Fibroblast of lung (primary cell): Measurements from ENCODE around the gene EPC2. TPM values are rescaled to one million over a fixed set of nuclear protein-coding genes. Genes with fewer than 3 reads are reported as not detected.
A peak's percentile ranks its signal among the peaks of the same experiment; 100 is the strongest.
"Not testable (repeated sequence)": the region's sequence is repeated elsewhere in the genome, so short reads cannot be mapped to it uniquely, and the experiment has no call there.

ENCODE experiments used
- DNase-seq, 2 donors: peaks; one replicate each; pipeline versions ENCODE4 v3.0.0 to v3.0.0-alpha.2; 2010; ENCODE audit warnings: low read depth in 2 of 2
- H2AFZ ChIP-seq: 2 replicates; pipeline ENCODE4 v1.5.1; 2012; ENCODE audit warnings: low read length, control low read depth, inconsistent platforms
- H3K27ac ChIP-seq: 2 replicates; pipeline ENCODE4 v1.5.1; 2011; ENCODE audit warnings: low read length, control low read depth; ENCODE audit not compliant: insufficient read depth
- H3K27me3 ChIP-seq: 2 replicates; pipeline ENCODE4 v1.5.1; 2011; ENCODE audit warnings: mild to moderate bottlenecking, low read length; ENCODE audit not compliant: control insufficient read depth, insufficient read depth
- H3K36me3 ChIP-seq: 2 replicates; pipeline ENCODE4 v1.5.1; 2011; ENCODE audit warnings: low read length; ENCODE audit not compliant: control insufficient read depth, insufficient read depth
- H3K4me1 ChIP-seq: 2 replicates; pipeline ENCODE4 v1.5.1; 2011; ENCODE audit warnings: low read length; ENCODE audit not compliant: control insufficient read depth, insufficient read depth; ENCODE audit errors: extremely low read depth
- H3K4me2 ChIP-seq: 2 replicates; pipeline ENCODE4 v1.5.1; 2011; ENCODE audit warnings: low read length, control low read depth; ENCODE audit not compliant: insufficient read depth; ENCODE audit errors: extremely low read depth
- H3K4me3 ChIP-seq, 4 experiments: fragments of 200-600 bp in 1 of 4; sonication (generic) in 1 of 4; replicated peaks in 1 of 4; 2 replicates each; pipeline ENCODE4 v1.5.1; 2011 to 2016; ENCODE audit warnings: low read length in 4 of 4, low read depth in 3 of 4, mild to moderate bottlenecking in 3 of 4, control low read depth in 2 of 4, inconsistent platforms in 1 of 4, mixed read lengths in 1 of 4; ENCODE audit not compliant: insufficient read depth in 1 of 4; ENCODE audit errors: control extremely low read depth in 1 of 4
- H3K79me2 ChIP-seq: 2 replicates; pipeline ENCODE4 v1.5.1; 2012; ENCODE audit warnings: mild to moderate bottlenecking, low read length, inconsistent platforms; ENCODE audit not compliant: control insufficient read depth, insufficient read depth
- H3K9ac ChIP-seq: 2 replicates; pipeline ENCODE4 v1.5.1; 2011; ENCODE audit warnings: mild to moderate bottlenecking, low read length, control low read depth; ENCODE audit not compliant: insufficient read depth
- H3K9me3 ChIP-seq: 2 replicates; pipeline ENCODE4 v1.5.1; 2012; ENCODE audit warnings: low read depth, low read length; ENCODE audit not compliant: control insufficient read depth, insufficient read depth
- H4K20me1 ChIP-seq: 2 replicates; pipeline ENCODE4 v1.5.1; 2011; ENCODE audit warnings: low read length; ENCODE audit not compliant: control insufficient read depth, insufficient read depth; ENCODE audit errors: extremely low read depth
- EZH2 ChIP-seq: IDR thresholded peaks from 2 replicates; pipeline ENCODE4 v1.5.1; 2012; ENCODE audit warnings: low read length, control low read depth, mild to moderate bottlenecking; ENCODE audit errors: missing control alignments
- polyA plus RNA-seq, 2 donors: library from polyadenylated mRNA; depleted of rRNA in 1 of 2; stranded (reverse) in 1 of 2; unstranded in 1 of 2; fragments of >200 nt; gene quantifications; 2 replicates each; pipeline ENCODE4 v1.2.1, GENCODE V29; 2011 to 2012; ENCODE audit warnings: missing spikeins in 1 of 2
- total RNA-seq: library from RNA; depleted of rRNA; stranded (reverse); fragments of >200 nt; gene quantifications from 2 replicates; pipeline ENCODE4 v1.2.1, GENCODE V29; 2014
- TF ChIP-seq, protein P1 (sequence below), 2 donors: IDR thresholded peaks in 1 of 2; conservative IDR thresholded peaks in 1 of 2; 1 replicate in 1 of 2; 2 replicates in 1 of 2; pipeline ENCODE4 v1.5.1; 2011 to 2012; ENCODE audit warnings: low read length in 2 of 2, control low read depth in 1 of 2, inconsistent platforms in 1 of 2, low read depth in 1 of 2, mild to moderate bottlenecking in 1 of 2

EPC2 gene
- total and polyA plus RNA-seq, 2 donors (not counting 1 experiment from before 2014, with no cell fraction given) = 19.6 to 22.8 TPM

DNA sequence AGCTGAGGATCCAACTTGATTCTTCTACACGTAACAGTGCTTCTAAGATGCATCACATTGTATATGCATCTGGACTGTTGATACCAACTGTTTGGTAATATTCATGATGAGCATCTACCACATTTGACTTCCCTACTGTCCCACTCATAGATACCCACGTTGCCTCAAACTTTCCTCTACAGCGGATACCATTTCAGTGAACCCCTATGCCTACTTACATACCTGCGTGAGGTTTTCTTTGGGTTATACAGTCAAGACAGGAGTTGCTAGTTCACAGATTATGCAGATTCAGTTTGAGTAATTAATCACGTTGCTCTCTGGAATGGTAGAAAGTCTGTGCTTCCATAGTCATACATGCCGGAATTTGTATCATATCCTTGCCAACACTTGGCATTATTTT lies 40.0 kb downstream of the EPC2 start:
- H2AFZ ChIP-seq = no peak overlapping the region
- no peak overlapping the region for H3K4me2 ChIP-seq
- peaks cover 2% of the 10 kb centered on the region for H4K20me1 ChIP-seq
- H3K27ac ChIP-seq = no peak overlapping the region
- H3K4me3 ChIP-seq = no peak overlapping the region
- peak in 1 of 2 donors; percentile 10 for DNase-seq
- H3K79me2 ChIP-seq = peaks cover 68% of the 10 kb centered on the region
- TF ChIP-seq, protein P1, sequence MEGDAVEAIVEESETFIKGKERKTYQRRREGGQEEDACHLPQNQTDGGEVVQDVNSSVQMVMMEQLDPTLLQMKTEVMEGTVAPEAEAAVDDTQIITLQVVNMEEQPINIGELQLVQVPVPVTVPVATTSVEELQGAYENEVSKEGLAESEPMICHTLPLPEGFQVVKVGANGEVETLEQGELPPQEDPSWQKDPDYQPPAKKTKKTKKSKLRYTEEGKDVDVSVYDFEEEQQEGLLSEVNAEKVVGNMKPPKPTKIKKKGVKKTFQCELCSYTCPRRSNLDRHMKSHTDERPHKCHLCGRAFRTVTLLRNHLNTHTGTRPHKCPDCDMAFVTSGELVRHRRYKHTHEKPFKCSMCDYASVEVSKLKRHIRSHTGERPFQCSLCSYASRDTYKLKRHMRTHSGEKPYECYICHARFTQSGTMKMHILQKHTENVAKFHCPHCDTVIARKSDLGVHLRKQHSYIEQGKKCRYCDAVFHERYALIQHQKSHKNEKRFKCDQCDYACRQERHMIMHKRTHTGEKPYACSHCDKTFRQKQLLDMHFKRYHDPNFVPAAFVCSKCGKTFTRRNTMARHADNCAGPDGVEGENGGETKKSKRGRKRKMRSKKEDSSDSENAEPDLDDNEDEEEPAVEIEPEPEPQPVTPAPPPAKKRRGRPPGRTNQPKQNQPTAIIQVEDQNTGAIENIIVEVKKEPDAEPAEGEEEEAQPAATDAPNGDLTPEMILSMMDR (conservative IDR thresholded peaks at IDR 0.05 in 1 of 2, IDR thresholded peaks at IDR 0.05 in 1 of 2; ENCODE audit: low read depth in 1 of 2, low read length in 2 of 2) = no peak
- no peak for TF ChIP-seq EZH2
- H3K4me1 ChIP-seq = no peaks in the 10 kb centered on the region
- H3K36me3 ChIP-seq = no peaks in the 10 kb centered on the region
- no peaks in the 10 kb centered on the region for H3K9me3 ChIP-seq
- no peaks in the 10 kb centered on the region for H3K27me3 ChIP-seq
- no peak overlapping the region for H3K9ac ChIP-seq

DNA sequence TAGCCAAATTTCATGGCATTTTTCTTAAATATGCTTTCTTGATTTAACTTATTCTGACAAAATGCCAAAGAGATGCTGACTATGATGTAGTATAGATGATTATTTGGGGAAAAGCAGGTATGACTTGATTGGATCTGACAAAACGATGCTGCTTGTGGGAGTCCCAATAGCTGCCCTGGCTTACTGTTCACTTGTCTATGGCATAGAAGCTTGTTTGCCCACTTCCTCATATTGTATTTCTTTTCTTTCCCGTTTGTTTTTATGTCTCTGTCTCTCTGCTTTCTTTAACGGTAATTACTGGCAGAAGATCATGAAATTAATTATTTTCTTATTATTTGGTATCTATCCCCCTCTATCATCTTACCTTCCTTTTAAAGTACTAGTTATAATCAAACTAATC lies 43.0 kb downstream of the EPC2 start:
- Histone ChIP-seq H3K27ac (no peak overlapping the region), H3K4me2 (no peak overlapping the region), H3K36me3 (no peaks in the 10 kb centered on the region), H3K9ac (no peak overlapping the region), H3K27me3 (no peaks in the 10 kb centered on the region), H3K4me3 (no peak overlapping the region), H3K4me1 (no peaks in the 10 kb centered on the region), H3K79me2 (peaks cover 48% of the 10 kb centered on the region), H3K9me3 (no peaks in the 10 kb centered on the region), H4K20me1 (no peaks in the 10 kb centered on the region), H2AFZ (no peak overlapping the region)
- no peak for DNase-seq
- TF ChIP-seq, protein P1 (conservative IDR thresholded peaks at IDR 0.05 in 1 of 2, IDR thresholded peaks at IDR 0.05 in 1 of 2; ENCODE audit: low read depth in 1 of 2, low read length in 2 of 2) = no peak
- no peak for TF ChIP-seq EZH2

DNA sequence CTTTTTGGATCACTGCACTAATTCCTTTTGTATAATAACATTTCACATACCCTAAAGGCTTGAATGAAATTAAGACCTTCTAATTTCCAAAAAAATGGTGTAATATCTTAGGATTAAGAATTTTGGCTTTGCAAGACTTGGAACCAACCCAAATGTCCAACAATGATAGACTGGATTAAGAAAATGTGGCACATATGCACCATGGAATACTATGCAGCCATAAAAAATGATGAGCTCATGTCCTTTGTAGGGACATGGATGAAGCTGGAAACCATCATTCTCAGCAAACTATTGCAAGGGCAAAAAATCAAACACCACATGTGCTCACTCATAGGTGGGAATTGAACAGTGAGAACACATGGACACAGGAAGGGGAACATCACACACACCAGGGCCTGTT lies 43.5 kb downstream of the EPC2 start:
- H3K27me3 ChIP-seq, H3K4me2 ChIP-seq, H4K20me1 ChIP-seq, DNase-seq, H3K9ac ChIP-seq, H3K4me3 ChIP-seq, H3K4me1 ChIP-seq, H3K9me3 ChIP-seq, H3K36me3 ChIP-seq, H2AFZ ChIP-seq, H3K27ac ChIP-seq: not testable (repeated sequence)
- peaks cover 44% of the 10 kb centered on the region for H3K79me2 ChIP-seq
